ENCODE results near the gene ARF3. TPM values are rescaled to one million over a fixed set of nuclear protein-coding genes. Genes with fewer than 3 reads are reported as not detected.
A peak's percentile ranks its signal among the peaks of the same experiment; 100 is the strongest.

ARF3 gene
- total RNA-seq, 1 experiment from 2014 or later: 166 TPM

- DNase-seq (ENCODE audit: low read depth, low spot score): no peak
- peak; percentile 44 for ATAC-seq
- ChIA-PET CTCF (interaction anchor here (2.6 kb wide), 1 partner anchor 18 kb away, joined by 10 read pairs; no protein-coding TSS in a partner anchor), POLR2A (no interaction called here), RAD21 (ENCODE audit: low non-redundant PET in 1 of 2, low total read pairs in 2 of 2, uncharacterized antibody in 2 of 2, unreplicated experiment in 2 of 2) (no interaction called here)
- BruUV-seq (replicated peaks): TSS peak; percentile 49
- peaks cover 9% of the 10 kb centered on the region; the same call in 1 of the 2 replicates for H3K79me2 ChIP-seq (ENCODE audit: insufficient read depth, low read length)
- H3K9me2 ChIP-seq (ENCODE audit: insufficient read depth): no peaks in the 10 kb centered on the region
- H3K4me2 ChIP-seq (ENCODE audit: low read length): peak overlapping the region; percentile 99
- no peaks in the 10 kb centered on the region for H3K9me3 ChIP-seq (ENCODE audit: control insufficient read depth in 1 of 2, insufficient read depth in 1 of 2, low read depth in 1 of 2, low read length in 2 of 2)
- peaks cover 6 to 20% of the 10 kb centered on the region in 2 experiments; a peak in 3 of 4 replicates for H3K4me1 ChIP-seq (ENCODE audit: control insufficient read depth in 1 of 2, insufficient read depth in 2 of 2, low read length in 2 of 2)
- H2AFZ ChIP-seq (ENCODE audit: low read depth, low read length, poor library complexity, severe bottlenecking): no peak overlapping the region
- H4K20me1 ChIP-seq (ENCODE audit: insufficient read depth): no peaks in the 10 kb centered on the region
- intact Hi-C loops (cut with micrococcal nuclease): no loop called here
- H3K27ac ChIP-seq (ENCODE audit: low read depth, low read length): peak overlapping the region; percentile 54
- peak overlapping the region; percentile 87 for H3K9ac ChIP-seq (ENCODE audit: low read length)
- TF ChIP-seq POLR2A (IDR thresholded peaks at IDR 0.05; ENCODE audit: borderline replicate concordance, extremely low read depth, insufficient read depth, insufficient read length) (no peak), ATF3 (IDR thresholded peaks at IDR 0.05) (no peak), SP1 (IDR thresholded peaks at IDR 0.05; ENCODE audit: low read depth) (no peak), FOSL1 (IDR thresholded peaks at IDR 0.05; ENCODE audit: low read depth) (no peak), RAD21 (IDR thresholded peaks at IDR 0.05; ENCODE audit: low read depth) (no peak), JUND (IDR thresholded peaks at IDR 0.05) (no peak), SIN3A (IDR thresholded peaks at IDR 0.05; ENCODE audit: low read depth) (no peak), EGR1 (IDR thresholded peaks at IDR 0.05; ENCODE audit: low read depth) (no peak), POLR2AphosphoS5 (IDR thresholded peaks at IDR 0.05; ENCODE audit: low read depth, low read length) (no peak)
- H3K27me3 ChIP-seq (ENCODE audit: insufficient read depth, low read length): no peaks in the 10 kb centered on the region
- H3K4me3 ChIP-seq (replicated peaks in 1 of 2; ENCODE audit: low read depth in 1 of 2, low read length in 2 of 2): peak overlapping the region; percentile 52 to 82
- no peaks in the 10 kb centered on the region for H3K36me3 ChIP-seq (ENCODE audit: control insufficient read depth in 1 of 2, insufficient read depth in 2 of 2, low read length in 2 of 2)
Observed at GRCh38 chr12:48970702-48971334, 13.5 kb upstream of the ARF3 start.

GRCh38 chr12:48969833-48970701 is 12.8 kb upstream of the ARF3 start:
- POLR2A ChIA-PET: no interaction called here
- CTCF ChIA-PET: no interaction called here
- no peak for TF ChIP-seq ZFX (IDR thresholded peaks at IDR 0.05)
- TF ChIP-seq ELF1 (IDR thresholded peaks at IDR 0.05; ENCODE audit: borderline replicate concordance, low read depth): no peak
- no peak for TF ChIP-seq ATF3 (IDR thresholded peaks at IDR 0.05)
- TF ChIP-seq POLR2A (IDR thresholded peaks at IDR 0.05; ENCODE audit: borderline replicate concordance, extremely low read depth, insufficient read depth, insufficient read length): no peak
- TF ChIP-seq EZH2 (IDR thresholded peaks at IDR 0.05): no peak
- TF ChIP-seq CEBPB (IDR thresholded peaks at IDR 0.05; ENCODE audit: low read depth): no peak
- TF ChIP-seq POLR2AphosphoS5 (IDR thresholded peaks at IDR 0.05; ENCODE audit: low read depth, low read length): no peak
- no peak for TF ChIP-seq JUND (IDR thresholded peaks at IDR 0.05)
- TF ChIP-seq SP1 (IDR thresholded peaks at IDR 0.05; ENCODE audit: low read depth): no peak
- no peak for TF ChIP-seq ZBTB33 (IDR thresholded peaks at IDR 0.05; ENCODE audit: extremely low read depth, insufficient replicate concordance, low read length)
- no peak for TF ChIP-seq EZH2phosphoT487 (IDR thresholded peaks at IDR 0.05; ENCODE audit: borderline replicate concordance)
- no peak for TF ChIP-seq CBX3 (IDR thresholded peaks at IDR 0.05; ENCODE audit: low read depth)
- TF ChIP-seq EGR1 (IDR thresholded peaks at IDR 0.05; ENCODE audit: low read depth): no peak

More at GRCh38 chr12:48969833-48970701, 12.8 kb upstream of the ARF3 start:
- no peaks in the 10 kb centered on the region for H3K27me3 ChIP-seq (ENCODE audit: insufficient read depth, low read length)
- H3K4me1 ChIP-seq (ENCODE audit: control insufficient read depth in 1 of 2, insufficient read depth in 2 of 2, low read length in 2 of 2): peaks cover 6 to 20% of the 10 kb centered on the region in 2 experiments; a peak in 3 of 4 replicates
- no peaks in the 10 kb centered on the region for H3K9me2 ChIP-seq (ENCODE audit: insufficient read depth)
- H2AFZ ChIP-seq (ENCODE audit: low read depth, low read length, poor library complexity, severe bottlenecking): no peak overlapping the region
- peak overlapping the region; percentile 99 for H3K4me2 ChIP-seq (ENCODE audit: low read length)
- no TSS peak for BruUV-seq (replicated peaks)
- RAD21 ChIA-PET (ENCODE audit: low non-redundant PET in 1 of 2, low total read pairs in 2 of 2, uncharacterized antibody in 2 of 2, unreplicated experiment in 2 of 2): no interaction called here
- intact Hi-C loops (cut with micrococcal nuclease): no loop called here
- H3K9me3 ChIP-seq (ENCODE audit: control insufficient read depth in 1 of 2, insufficient read depth in 1 of 2, low read depth in 1 of 2, low read length in 2 of 2): no peaks in the 10 kb centered on the region
- H3K36me3 ChIP-seq (ENCODE audit: control insufficient read depth in 1 of 2, insufficient read depth in 2 of 2, low read length in 2 of 2): no peaks in the 10 kb centered on the region
- no peak overlapping the region; the same call in 1 of the 2 replicates for H3K27ac ChIP-seq (ENCODE audit: low read depth, low read length)
- peak overlapping the region; percentile 52 to 82 for H3K4me3 ChIP-seq (replicated peaks in 1 of 2; ENCODE audit: low read depth in 1 of 2, low read length in 2 of 2)
- H3K9ac ChIP-seq (ENCODE audit: low read length): peak overlapping the region; percentile 87
- no peak for DNase-seq (ENCODE audit: low read depth, low spot score)
- no peak for ATAC-seq
- H4K20me1 ChIP-seq (ENCODE audit: insufficient read depth): no peaks in the 10 kb centered on the region
- peaks cover 9% of the 10 kb centered on the region; the same call in 1 of the 2 replicates for H3K79me2 ChIP-seq (ENCODE audit: insufficient read depth, low read length)

Data from HCT116 (cell line).